HG03469 (cell line): ENCODE data around the gene RBPJ.

Experiments used
- ATAC-seq: cut with Tn5 transposase; IDR thresholded peaks from one replicate; pipeline ENCODE4 v1.9.1; 2021; ENCODE audit warnings: mild to moderate bottlenecking, moderate library complexity, moderate number of reproducible peaks; ENCODE audit not compliant: unreplicated experiment

RBPJ gene

DNA sequence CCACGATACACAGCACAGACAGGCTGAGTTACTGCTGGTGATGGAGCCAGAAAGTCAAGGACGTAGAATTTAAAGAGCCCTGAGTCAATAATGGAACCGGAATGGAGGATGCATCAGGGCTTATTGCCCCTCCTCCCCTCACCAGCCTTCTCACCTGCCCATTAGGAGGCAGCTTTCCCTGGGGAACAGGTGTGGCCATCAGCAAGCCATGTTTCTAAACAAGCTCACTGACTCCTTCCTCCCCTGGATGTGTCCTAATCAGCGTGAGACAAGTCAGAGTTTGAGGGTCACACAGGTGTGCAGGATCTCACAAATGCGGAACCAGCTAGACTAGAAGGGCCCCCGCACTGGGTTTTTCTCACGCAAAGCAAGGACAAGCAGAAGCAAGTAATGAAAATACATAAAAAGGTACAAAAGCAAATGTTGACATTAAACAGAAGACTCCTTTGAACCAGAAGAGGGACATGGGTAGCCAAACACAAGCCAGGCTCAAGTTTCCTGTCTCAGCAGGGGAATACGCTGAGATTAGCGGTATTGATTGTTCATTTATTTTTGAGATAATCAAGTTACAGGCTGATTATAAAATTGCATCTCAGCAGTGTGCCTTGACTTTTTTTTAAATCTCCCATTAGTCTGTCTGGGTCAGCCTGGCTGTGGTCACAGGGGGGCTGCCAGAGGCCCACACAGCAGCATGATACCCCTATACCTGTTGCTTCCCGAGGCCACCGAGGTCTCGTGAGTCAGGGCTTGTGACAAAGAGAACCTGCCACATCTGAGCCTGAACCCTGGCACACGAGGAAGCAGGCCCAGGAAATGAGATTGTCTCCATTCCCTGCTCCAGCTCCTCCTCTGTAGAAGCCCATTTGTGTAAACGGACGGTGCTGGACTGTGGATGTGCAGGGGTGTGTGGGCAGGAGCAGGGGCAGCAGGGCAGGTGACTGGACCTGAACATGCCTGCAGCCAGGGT, 132.0 kb downstream of the RBPJ start:
- ATAC-seq = no peak

- ATAC-seq = no peak
Measured at GRCh38 chr4:26454961-26455360, 134.1 kb downstream of the RBPJ start.

DNA sequence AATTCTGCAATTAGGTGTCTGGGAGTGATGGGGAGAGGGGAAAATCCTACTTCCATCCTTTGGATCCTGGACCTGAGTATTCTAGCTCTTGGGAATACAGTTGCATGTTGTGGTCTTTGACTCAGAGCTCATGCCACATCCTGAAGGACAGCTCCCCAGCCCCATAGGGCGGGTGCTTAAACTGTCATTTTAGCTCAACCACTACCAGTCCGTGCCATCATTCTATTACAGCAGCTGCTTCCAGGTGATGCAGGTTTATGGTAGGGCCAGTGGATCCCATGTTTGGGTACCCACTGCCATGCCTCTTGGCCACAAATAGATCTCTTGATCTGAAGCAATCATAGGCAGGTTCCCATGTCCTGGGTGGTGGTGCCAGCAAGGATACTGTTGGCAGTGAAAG, 134.8 kb downstream of the RBPJ start:
- ATAC-seq = no peak

- no peak for ATAC-seq
Measured at GRCh38 chr4:26457412-26457811, 136.6 kb downstream of the RBPJ start.

DNA sequence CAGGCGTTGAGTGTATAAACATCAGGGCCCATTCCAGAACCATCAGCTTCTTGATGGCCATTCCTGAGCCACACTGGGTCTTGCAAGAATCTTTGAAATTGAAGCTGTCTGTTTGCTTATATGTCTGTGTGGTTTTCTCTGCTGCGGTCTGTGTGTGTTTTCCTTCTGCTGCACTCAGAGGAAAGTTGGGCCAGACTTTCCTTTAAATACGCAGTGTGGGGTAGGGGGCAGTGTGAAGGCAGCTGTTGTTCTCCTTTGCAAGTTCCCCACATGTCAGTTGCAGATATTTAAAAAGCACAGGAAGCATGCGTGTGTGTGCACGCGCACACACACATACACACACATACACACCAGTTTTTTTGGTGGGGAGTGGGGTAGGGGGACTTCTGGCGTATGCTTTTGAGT, 137.3 kb downstream of the RBPJ start:
- no peak for ATAC-seq

- ATAC-seq = no peak
Measured at GRCh38 chr4:26459054-26459755, 138.4 kb downstream of the RBPJ start.

GRCh38 chr4:26459756-26460530, 139.1 kb downstream of the RBPJ start:
- no peak for ATAC-seq

DNA sequence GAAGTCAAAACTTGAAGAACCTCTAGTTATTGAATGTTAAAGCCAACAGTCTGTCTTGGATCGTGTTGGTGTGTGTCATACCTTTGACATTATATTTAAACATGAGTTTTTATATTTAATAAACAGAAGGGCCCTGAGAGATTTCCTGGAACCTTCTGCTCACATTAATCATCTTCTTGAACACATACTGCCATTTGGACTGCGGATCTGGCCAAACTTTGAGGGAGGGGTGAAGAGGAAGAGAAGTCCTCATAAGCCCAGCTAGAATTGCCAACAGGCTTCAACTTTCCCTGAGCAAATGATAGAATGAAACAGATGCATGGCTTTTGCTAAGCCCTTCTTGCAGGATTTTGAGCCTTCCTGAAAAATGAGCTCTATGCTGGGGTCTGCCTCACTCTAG, 142.1 kb downstream of the RBPJ start:
- no peak for ATAC-seq

- no peak for ATAC-seq
Measured at GRCh38 chr4:26463386-26463785, 142.6 kb downstream of the RBPJ start.

DNA sequence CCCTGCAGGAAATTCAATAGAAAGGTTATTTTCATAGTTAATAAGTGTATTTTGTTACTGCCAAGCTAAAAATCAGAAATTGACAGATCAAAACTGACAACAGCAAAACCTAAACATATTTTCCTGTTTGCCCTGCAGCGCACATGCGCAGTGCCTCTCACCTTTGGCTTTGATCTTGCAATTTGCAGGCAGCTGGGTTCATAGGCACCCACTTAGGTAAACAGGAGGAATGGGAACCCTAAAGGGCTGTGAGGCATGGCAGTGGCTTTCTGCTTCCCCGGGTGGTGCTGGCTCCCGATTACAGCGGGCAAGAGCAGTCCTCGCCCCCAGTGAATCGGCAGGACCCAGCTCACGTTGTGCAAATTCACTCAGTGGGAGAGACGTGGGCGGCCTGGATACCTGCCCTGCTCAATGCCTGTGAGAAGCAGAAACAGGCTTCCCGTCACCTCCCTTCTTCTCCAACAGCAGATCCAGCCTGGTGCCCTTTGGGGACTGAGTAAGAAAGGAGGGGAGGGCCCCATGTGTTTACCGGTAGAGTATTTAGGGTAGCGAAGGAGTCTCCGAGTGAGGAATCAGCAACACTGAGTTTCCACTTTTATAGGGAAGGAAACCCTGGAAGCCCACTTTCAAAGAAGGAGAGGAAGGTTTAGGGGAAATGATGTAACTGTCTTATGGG, 143.7 kb downstream of the RBPJ start:
- ATAC-seq = no peak

DNA sequence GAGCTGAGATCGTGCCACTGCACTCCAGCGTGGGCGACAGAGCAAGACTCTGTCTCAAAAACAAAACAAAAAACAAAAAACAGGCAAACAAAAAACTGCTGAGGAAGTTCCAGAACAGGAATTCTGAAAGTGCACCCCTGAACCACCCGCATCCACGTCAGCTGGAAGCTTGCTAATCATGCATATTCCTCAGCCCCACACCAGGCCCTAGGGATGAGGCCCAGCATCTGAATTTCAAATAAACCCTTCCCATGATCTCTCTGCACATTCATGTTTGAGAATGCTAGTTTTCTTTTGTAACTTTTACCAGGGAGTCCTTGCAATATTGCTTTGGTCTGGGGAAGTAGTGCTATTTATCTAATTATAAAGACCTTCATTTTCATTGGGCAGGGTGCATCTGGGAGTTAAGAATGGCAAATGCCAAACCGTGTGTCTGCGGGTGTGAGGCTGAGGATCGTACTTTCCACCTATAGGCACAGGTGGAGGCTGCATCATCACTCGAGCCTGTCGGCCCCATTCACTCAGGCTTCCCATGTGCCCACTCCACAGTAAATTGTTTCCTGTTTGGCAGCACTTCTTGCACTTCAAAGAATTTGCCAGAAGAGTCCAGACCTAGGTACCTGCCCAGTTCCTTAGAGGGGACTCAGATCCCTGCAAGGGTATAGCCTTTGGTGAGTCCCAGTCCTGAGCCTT, 145.9 kb downstream of the RBPJ start:
- ATAC-seq = no peak

GRCh38 chr4:26467724-26468123, 146.9 kb downstream of the RBPJ start:
- no peak for ATAC-seq

DNA sequence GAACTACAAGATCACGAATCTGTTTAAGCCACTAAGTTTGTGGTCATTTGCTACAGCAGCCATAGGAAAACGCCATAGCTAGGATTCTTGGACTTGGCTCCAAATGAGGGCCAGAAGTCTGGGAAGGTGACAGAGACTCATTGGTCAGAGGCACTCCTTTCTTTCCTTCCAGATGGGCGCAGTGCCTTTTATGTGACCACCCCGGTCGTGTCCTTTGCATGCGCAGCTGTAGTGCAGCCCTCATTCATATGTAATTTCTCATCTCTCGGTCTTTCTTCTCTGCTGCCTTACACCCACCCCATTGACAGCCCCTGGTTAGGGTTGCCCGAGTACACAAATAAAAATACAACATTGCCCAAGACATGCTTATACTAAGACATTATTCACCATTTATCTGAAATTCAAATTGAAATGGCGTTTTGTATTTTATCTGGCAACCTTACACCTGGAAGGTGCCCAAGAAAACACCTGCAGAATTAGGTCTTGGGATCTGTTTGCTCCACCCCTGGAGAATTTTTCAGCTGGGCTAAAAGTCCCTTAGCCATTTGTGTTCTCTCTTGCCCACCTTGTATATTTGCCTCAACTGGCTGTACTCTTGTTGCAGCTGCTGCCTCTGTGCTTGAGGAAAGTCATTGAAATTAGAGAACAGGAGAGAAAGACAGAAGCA, 147.6 kb downstream of the RBPJ start:
- ATAC-seq = no peak

DNA sequence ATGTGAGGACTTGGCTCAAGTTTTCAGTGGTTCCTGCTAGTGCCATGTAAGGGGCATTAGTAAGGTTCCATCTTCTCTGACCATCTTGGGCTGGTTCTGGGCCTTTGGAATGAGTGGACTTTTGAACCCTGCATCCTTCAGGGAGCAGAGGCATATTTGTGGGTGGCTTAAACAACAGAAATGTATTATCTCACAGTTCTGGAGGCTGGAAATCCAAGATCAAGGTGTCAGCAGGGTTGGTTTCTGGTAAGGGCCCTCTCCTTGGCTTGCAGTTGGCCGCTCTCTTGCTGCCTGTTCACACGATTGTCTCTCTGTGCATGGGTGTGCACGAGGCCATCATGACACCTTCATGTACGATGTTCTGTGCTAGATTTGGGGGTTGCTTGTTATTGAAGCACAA, 148.2 kb downstream of the RBPJ start:
- no peak for ATAC-seq

DNA sequence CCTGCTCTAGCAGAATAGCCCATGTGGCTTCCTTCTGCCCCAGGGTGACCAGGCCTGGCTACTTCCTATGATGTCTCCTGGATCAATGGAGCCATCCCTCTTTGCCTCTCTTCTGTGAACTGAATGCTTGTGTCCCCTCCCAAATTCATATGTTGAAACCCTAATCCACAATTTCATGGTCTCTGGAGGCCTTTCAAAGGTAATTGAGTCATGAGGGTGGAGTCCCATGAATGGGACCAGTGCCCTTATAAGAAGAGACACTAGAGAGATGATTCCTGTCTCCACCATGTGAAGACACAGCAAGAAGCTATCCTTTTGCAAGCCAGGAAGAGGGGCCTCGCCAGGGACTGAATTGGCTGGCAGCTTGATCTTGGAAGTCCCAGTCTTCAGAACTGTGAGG, 151.1 kb downstream of the RBPJ start:
- no peak for ATAC-seq

- no peak for ATAC-seq
Measured at GRCh38 chr4:26473893-26474292, 153.1 kb downstream of the RBPJ start.

- ATAC-seq = no peak
Measured at GRCh38 chr4:26474551-26474950, 153.7 kb downstream of the RBPJ start.

DNA sequence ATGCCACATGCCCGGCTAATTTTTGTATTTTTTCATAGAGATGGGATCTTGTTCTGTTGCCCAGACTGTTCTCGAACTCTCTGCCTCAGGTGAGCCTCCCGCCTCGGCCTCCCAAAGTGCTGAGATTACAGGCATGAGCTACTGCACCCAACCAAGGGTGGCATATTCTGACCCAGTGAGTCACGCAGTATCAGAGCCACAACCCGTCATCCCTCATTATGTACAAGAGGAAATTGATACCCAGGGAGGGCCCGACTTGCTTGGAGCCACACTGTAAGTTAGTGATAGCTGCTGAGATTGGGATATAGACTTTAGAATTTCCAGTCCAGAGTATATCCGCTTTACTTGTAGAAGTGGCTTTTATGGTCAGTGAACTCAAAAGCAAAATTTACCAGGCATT, 154.9 kb downstream of the RBPJ start:
- no peak for ATAC-seq

DNA sequence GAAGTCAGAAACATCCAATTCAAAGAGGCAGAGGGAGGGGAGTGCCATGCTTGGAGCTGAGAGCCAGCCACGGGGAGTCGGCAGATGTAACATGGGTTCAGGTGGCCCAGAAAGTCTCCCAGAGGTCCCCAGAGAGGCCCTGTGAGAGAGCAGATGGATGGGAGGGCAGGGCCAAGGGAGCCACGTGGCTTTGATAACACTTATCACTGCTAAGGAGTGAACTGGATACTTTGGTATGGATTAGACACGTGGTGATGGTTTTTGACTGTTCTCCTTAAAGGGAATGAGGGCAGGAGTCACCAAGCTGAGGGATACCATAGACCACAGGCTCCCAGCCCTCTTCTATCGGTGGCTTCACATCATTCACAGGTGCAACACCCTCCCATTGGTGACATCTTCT, 155.7 kb downstream of the RBPJ start:
- no peak for ATAC-seq

DNA sequence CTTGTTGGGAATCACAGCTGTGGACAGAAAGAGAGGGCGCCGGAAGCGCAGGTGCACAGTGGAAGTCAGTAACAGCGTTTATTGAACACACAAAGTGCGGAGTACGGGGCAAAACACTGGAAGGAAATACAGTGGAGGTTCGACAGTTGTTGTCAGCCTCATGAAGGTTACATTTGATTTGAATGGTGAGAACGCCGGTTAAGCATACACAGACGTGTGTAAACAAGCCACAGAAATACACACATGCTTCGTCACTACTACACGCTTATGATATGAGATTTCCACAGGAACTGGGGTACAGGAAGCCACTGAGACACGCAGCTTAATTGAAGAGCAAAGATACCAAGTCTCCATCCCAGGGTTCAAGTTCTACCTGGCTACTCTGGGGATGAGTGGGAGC, 157.5 kb downstream of the RBPJ start:
- no peak for ATAC-seq
